PC-3 (cell line): Measurements from ENCODE around the gene SLC8A1.

Experiments
- CTCF ChIP-seq: fragments of 300-600 bp; sonication (generic); conservative IDR thresholded peaks from 2 replicates; pipeline ENCODE4 v1.5.1; 2017; ENCODE audit warnings: antibody characterized with exemption, low read depth, mild to moderate bottlenecking, low read length
- EZH2 ChIP-seq: fragments of 300-600 bp; sonication (generic); IDR thresholded peaks from one replicate; pipeline ENCODE4 v1.6.1; 2017; ENCODE audit warnings: antibody characterized with exemption, mild to moderate bottlenecking, low read length; ENCODE audit not compliant: unreplicated experiment

DNA sequence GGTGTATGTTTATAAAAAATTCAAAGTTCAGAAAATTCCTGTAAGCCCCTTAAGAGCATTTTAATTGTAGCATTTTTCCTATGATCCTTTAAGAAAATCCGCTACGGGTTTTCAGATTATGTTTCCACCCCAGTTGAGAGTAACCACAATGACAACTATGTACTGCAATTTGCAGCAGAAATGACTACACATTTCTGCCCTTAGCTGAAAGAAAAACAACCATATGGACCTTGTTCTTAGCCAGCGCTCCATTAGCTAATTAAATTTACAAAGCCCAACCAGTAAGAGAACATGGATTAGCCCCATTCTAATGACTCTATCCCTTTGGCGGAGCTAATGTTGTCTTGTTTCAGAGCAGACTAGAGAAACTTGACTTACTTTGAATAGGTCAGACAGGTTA lies 247.6 kb downstream of the SLC8A1 start:
- TF ChIP-seq CTCF (no peak), EZH2 (no peak)
